Activated effector memory CD4-positive, alpha-beta T cell treated with anti-CD3 and anti-CD28 coated beads, Interleukin-2, amount 50 U/mL, for 16 hours (primary cell): ENCODE results near the gene ZNF560.
"Not testable (repeated sequence)": the region's sequence is repeated elsewhere in the genome, so short reads cannot be mapped to it uniquely, and the experiment has no call there.

Source experiments
- DNase-seq: peaks from one replicate; pipeline ENCODE4 v3.0.0-alpha.2; 2020

Gene ZNF560

GRCh38 chr19:9498183-9498902 is at the start of gene ZNF560:
Gene ZNF560, minus strand, starts transcription at chr19:9498616. Its CDS starts 23,303 bp downstream, at chr19:9475313.
- no peak for DNase-seq

- no peak for DNase-seq
Observed at GRCh38 chr19:9547870-9548269, 49.5 kb upstream of the ZNF560 start.

DNA sequence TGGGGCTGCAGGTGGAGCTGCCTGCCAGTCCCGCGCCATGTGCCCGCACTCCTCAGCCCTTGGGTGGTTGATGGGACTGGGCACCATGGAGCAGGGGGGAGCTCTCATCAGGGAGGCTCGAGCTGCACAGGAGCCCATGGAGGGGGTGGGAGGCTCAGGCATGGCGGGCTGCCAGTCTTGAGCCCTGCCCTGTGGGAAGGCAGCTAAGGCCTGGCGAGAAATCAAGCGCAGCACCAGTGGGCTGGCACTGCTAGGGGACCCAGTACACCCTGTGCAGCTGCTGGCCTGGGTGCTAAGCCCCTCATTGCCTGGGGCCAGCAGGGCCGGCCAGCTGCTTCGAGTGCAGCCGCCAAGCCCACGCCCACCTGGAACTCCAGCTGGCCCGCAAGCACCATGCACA is 42.9 kb upstream of the ZNF560 start:
- DNase-seq: not testable (repeated sequence)

DNA sequence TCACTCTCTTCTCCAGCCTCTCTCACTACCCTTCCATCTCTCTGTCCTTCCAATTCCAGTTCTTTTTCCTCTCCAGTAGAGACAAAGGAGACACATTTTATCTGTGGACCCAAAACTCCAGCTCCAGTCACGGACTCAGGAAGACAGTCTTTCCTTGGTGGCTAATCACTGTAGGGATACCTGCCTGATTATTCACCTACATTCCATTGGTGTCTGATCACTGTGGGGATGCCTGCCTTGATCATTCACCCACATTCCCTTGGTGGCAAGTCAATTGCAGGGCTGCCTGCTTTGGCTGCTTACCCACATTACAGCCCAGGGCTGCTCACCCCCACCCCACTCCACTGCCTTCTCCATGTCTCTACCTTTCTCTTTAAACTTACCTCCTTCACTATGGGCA is 41.5 kb upstream of the ZNF560 start:
- DNase-seq: not testable (repeated sequence)

- DNase-seq: not testable (repeated sequence)
Observed at GRCh38 chr19:9539201-9539600, 40.8 kb upstream of the ZNF560 start.

DNA sequence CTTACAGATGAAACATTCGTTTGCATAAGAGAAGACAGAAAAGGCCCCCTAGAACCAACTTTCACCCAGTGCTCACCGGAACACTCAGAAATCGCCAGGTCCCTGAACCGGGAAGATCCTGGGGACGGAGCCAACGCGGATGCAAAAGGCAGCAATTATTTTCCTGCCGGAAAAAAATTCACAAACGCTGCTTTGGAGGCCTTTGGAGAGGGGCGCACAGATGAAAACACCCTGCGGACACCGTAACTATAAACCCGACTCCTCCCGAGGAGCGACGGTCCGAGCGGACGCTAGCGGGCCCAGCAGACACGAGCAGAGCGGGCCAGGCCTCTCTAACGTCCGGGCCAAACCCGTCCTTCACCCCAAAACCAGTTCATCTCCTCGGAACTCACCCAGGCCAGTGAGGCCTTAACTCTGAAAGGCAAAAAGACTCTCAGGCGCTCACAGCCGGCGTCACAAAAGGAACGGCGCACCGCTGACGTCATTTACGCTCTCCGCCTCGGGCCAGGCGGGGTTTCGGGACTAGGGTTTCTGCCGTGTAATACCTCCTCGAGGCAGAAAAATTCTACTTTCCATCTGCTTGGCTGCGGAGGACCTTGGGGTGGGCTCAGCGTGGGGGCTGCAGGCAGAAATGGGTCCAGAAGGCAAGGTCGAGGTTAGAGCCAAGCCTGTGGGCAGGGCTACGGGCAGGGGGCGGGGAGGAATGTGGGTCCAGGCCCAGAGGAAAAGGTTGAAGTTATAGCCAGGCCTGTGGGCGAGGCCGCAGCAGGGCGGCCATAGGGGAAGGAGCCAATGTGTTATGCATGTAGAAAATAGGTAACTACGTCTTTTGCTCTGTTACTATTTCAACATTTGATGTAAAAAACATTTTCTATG is 40.0 kb upstream of the ZNF560 start, which contains the start of gene ZNF426:
Gene ZNF426, minus strand, starts transcription at position 463 of the 876 bp plus-strand sequence. CDS start 2,413 bp downstream, outside the sequence.
- peak; percentile 93 for DNase-seq

DNA sequence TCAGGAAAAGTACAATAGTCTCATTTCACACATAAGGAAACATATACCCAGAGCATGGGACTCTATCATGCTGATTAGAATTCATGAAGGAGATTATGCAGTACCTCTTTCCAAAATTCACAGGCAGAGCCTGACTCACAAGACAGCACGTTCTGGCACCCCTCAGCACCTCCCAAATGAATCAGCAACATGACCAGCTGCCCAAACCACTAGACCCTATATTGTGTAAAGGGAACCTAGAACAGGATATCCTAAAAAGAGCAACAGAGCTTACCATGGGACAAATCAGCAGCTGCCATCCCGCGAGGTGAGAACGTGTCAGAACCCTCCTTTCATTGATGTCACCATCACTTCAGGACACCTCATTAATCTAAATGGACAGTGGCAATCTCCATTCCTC is 37.5 kb upstream of the ZNF560 start:
- no peak for DNase-seq

DNA sequence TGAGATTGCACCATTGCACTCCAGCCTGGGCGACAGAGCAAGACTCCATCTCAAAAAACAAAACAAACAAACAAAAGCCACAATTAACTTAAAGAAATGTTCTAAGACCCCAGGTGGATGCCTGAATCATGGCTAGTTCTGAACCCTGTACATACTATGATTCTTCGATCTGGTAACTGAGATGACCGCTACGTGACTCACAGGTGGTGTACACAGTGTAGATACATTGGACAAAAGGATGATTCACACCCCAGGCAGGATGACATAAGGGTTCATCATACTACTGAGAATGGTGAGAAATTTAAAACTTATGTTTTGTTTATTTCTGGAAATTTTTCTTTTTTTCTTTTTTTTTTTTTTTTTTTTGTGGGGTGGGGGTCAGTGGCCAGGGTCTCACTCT is 33.5 kb upstream of the ZNF560 start:
- DNase-seq: no peak

DNA sequence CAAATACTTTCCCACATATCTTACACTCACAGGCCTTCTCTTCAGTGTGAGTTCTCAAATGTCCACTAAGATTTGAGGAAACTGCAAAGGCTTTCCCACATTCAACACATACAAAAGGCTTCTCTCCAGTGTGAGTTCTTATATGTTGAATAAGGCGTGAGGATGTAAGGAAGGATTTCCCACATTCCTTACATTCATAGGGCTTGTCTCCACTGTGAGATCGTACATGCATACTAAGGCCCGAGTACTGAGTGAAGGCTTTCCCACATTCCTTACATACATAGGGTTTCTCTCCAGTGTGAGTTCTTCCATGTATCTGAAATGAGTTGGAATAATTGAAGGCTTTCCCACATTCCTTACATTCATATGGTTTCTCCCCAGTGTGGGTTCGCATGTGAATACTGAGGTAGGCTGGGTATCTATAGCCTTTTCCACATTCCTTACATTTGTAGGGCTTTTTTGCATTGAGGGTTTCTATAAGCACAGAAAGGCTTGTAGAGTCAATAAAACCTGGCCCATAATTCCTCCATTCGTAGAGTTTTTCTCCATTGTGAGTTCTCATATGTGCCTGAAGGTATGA is 30.4 kb upstream of the ZNF560 start:
- no peak for DNase-seq

DNA sequence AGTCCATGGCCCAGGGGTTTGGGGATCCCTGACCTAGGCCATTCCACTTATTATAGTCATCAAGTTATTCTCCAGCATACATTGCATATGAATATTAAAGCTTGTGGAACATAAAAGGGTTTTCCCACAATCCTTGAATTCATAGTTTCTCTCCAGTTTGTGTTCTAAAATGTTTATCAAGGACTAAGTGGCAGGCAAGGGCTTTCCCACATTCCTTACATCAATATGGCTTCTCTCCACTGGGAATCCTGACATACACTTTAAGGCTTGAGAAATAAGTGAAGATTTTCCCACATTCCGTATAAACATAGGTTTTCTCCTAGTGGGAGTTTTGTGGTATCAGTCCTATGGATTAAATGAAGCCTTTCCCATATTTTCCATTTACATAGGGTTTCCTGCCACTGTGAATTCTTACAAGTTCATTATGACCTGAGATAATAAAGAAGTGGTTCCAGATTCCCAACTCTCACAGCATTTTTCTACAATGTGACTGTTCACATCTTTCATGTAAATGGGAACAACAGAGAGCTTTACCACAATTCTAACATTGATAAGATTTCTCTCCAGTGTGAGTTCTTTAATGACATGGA is 25.6 kb upstream of the ZNF560 start:
- no peak for DNase-seq

DNA sequence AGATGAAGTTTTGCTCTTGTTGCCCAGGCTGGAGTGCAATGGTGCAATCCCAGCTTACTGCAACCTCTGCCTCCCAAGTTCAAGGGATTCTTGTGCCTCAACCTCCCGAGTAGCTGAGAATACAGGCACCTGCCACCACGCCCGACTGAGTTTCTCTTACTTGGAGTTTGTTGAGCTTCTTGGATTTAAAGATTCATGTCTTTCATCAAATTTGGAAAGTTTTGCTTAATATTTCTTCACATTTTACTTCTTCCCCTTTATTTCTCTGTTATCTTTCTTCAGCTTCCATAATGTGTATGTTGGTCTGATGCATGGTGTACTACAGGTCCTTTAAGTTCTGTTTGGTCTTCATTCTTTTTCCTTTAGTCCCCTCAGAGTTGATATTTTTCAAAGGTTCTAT is 8.9 kb upstream of the ZNF560 start:
- no peak for DNase-seq

DNA sequence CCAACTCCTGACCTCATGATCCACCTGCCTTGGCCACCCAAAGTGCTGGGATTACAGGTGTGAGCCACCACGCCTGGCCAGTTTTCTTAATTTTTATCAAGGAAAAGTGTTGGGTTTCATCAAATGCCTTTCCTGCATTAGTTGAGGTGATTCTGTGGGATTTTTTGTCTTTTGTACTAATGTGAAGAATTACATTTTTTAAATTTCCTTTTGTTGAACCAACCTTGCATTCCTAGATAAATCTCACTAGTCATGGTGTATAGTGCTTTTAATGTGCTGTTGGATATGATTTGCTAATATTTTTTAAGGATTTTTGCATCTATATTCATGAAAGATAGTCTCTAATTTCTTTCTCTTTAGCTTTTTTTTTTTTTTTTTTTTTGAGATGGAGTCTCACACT is 2.4 kb upstream of the ZNF560 start:
- no peak for DNase-seq

DNA sequence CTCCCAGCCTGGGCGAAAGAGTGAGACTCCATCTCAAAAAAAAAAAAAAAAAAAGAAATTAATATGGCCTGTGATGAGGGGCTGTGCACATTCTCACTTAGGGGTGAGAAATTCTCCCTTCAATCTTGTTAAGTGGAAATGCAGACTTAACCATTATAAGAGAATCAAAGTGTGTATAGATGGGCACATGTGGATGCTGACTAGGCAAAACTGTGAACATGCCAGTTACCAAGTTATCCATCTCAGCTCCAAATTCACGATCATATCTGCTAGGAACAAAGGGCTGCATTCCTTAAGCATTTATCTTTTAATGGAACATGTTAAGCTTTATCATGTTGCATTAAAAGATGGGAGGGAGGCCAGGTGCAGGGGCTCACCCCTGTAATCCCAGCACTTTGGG is 4.3 kb downstream of the ZNF560 start:
- no peak for DNase-seq

DNA sequence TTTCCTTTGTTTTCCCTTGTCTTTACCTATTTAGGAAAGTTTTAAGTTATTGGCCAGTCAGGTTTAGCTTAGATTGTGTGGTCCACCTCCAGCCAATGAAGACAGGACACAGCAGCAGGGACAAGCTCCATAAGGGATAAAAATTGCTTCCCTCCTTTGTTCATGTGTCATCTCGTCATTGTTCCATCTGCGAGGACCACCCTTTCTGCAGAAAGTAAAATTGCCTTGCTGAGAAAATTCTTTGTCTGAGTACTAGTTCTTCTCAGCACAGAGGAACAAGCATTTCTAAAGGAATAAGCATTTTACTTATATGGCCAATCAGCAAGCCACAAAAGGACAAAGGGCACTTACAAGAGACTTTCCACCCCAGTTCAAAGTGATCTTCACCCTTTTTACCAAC is 11.4 kb downstream of the ZNF560 start:
- DNase-seq: no peak

DNA sequence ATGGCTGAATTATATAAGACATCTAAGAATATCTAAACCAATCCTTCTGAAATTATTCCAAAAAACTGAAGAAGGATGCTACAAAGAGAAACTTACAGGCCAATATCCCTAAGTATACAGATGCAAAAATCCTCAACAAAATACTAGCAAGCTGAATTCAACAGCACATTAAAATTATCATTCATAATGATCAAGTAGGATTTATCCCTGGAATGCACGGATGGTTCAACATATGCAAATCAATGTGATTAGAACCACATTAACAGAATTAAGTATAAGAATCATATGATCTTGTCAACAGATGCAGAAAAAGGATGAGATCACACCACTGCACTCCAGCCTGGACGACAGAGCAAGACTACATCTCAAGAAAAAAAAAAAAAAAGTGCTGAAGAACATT is 13.3 kb downstream of the ZNF560 start:
- no peak for DNase-seq

- no peak for DNase-seq
Observed at GRCh38 chr19:9474975-9475374, 23.4 kb downstream of the ZNF560 start.

- DNase-seq: no peak
Observed at GRCh38 chr19:9467161-9467560, 31.3 kb downstream of the ZNF560 start.

DNA sequence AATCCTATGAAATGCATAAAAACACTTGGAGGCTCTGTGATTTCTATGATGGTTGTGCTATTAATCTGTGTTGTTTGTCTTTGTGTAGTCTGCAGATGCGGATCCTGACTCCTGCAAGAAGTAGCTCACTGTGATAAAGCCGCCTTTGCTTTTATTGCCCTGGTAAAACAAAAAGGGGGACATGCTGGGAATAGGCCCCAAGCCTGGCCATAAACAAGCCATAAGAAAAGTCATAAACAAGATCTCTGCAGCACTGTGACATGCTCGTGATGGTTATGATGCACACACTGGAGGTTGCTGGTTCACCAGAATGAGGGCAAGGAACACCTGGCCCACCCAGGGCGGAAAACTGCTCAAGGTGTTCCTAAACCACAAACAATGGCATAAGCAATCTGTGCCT is 36.5 kb downstream of the ZNF560 start:
- no peak for DNase-seq

- no peak for DNase-seq
Observed at GRCh38 chr19:9456018-9456689, 42.3 kb downstream of the ZNF560 start.

- DNase-seq: no peak
Observed at GRCh38 chr19:9453953-9454352, 44.5 kb downstream of the ZNF560 start.

DNA sequence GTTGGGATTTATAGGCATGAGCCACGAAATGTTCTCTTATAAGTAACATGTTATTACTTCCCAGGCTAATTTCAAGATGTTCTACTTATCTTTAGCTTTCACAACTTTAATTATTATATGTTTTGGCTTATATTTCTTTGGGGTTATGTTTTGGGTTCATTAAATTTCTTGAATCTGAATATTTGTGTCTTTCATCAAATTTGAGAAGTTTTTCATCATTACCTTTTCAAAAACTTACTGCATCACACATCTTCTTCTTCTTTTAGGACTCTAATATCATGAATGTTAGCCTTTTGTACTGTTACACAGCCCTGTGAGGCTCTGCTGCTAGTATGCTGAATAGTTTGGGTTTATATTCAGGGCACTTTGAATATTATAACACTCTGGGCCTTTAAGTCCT is 53.4 kb downstream of the ZNF560 start:
- DNase-seq: no peak

GRCh38 chr19:9436358-9436757 is 62.1 kb downstream of the ZNF560 start:
- no peak for DNase-seq
